Cardiac fibroblast (primary cell): ENCODE results near the gene HBM.
"Not testable (repeated sequence)": the region's sequence is repeated elsewhere in the genome, so short reads cannot be mapped to it uniquely, and the experiment has no call there.

Experiments used
- DNase-seq, 2 donors: peaks; one replicate each; pipeline versions ENCODE4 v3.0.0 to v3.0.0-alpha.2; 2010; ENCODE audit warnings: low read depth in 2 of 2
- H3K4me3 ChIP-seq, 2 donors: replicated peaks in 1 of 2; 1 replicate in 1 of 2; 2 replicates in 1 of 2; pipeline ENCODE4 v1.5.1; 2011; ENCODE audit warnings: low read depth in 2 of 2, low read length in 2 of 2, mild to moderate bottlenecking in 2 of 2, moderate library complexity in 1 of 2
- CTCF ChIP-seq: IDR thresholded peaks from one replicate; pipeline ENCODE4 v1.5.1; 2011; ENCODE audit warnings: low read depth, mild to moderate bottlenecking, low read length, inconsistent platforms

HBM gene

GRCh38 chr16:120756-121155 lies 45.0 kb upstream of the HBM start:
- H3K4me3 ChIP-seq = no peak overlapping the region
- no peak for TF ChIP-seq CTCF
- DNase-seq = no peak

- no peak overlapping the region for H3K4me3 ChIP-seq
- TF ChIP-seq CTCF = no peak
- no peak for DNase-seq
Observed at GRCh38 chr16:122361-122760, 43.4 kb upstream of the HBM start.

- not testable (repeated sequence) for H3K4me3 ChIP-seq, DNase-seq
Observed at GRCh38 chr16:123558-124350, 42.0 kb upstream of the HBM start.

- DNase-seq = no peak
- H3K4me3 ChIP-seq = no peak overlapping the region
- TF ChIP-seq CTCF = no peak
Observed at GRCh38 chr16:125011-125410, 40.8 kb upstream of the HBM start.

- TF ChIP-seq CTCF = no peak
- DNase-seq = no peak
- H3K4me3 ChIP-seq = no peak overlapping the region
Observed at GRCh38 chr16:129075-129474, 36.7 kb upstream of the HBM start.

GRCh38 chr16:130533-131173 lies 35.1 kb upstream of the HBM start:
- TF ChIP-seq CTCF = no peak
- H3K4me3 ChIP-seq = no peak overlapping the region
- DNase-seq = no peak

GRCh38 chr16:132120-132519 lies 33.7 kb upstream of the HBM start:
- no peak for TF ChIP-seq CTCF
- no peak for DNase-seq
- no peak overlapping the region for H3K4me3 ChIP-seq
